Heart right ventricle (tissue), 16 donors: ENCODE results near the gene SCN10A. TPM values are rescaled to one million over a fixed set of nuclear protein-coding genes. Genes with fewer than 3 reads are reported as not detected.

Experiments used
- ATAC-seq, 8 donors: fragments of 200-7000 bp; cut with Tn5 transposase; one replicate each; pipeline ENCODE4 v1.9.1; 2020; ENCODE audit warnings: mild to moderate bottlenecking in 8 of 8, moderate library complexity in 8 of 8, moderate number of reproducible peaks in 1 of 8
- DNase-seq, 2 donors: peaks; one replicate each; pipeline ENCODE4 v3.0.0-alpha.2; 2020
- H3K27ac ChIP-seq, 10 donors: fragments of 200-600 bp; sonication (generic) in 2 of 10; one replicate each; pipeline versions ENCODE4 v1.5.0 to v1.8.0; 2020 to 2022; ENCODE audit warnings: mild to moderate bottlenecking in 3 of 10
- H3K27me3 ChIP-seq, 7 donors: fragments of 200-600 bp; one replicate each; pipeline ENCODE4 v1.8.0; 2021 to 2022; ENCODE audit warnings: mild to moderate bottlenecking in 2 of 7
- H3K36me3 ChIP-seq, 9 donors: fragments of 200-600 bp; sonication (generic) in 1 of 9; one replicate each; pipeline versions ENCODE4 v1.5.0 to v1.8.0; 2020 to 2022; ENCODE audit warnings: mild to moderate bottlenecking in 2 of 9
- H3K4me1 ChIP-seq, 9 donors: fragments of 200-600 bp; sonication (generic) in 1 of 9; one replicate each; pipeline versions ENCODE4 v1.5.0 to v1.8.0; 2020 to 2022; ENCODE audit warnings: mild to moderate bottlenecking in 4 of 9
- H3K4me3 ChIP-seq, 10 donors: fragments of 200-600 bp; sonication (generic) in 2 of 10; one replicate each; pipeline versions ENCODE4 v1.5.0 to v1.8.0; 2020 to 2022; ENCODE audit warnings: mild to moderate bottlenecking in 7 of 10, moderate library complexity in 2 of 10
- H3K9me3 ChIP-seq, 11 donors: fragments of 200-600 bp in 10 of 11; sonication (generic) in 2 of 11; one replicate each; pipeline versions ENCODE4 v1.5.0 to v1.8.0; 2013 to 2022; ENCODE audit warnings: mild to moderate bottlenecking in 2 of 11, control low read depth in 1 of 11, moderate library complexity in 1 of 11
- CTCF ChIP-seq, 9 donors: fragments of 200-600 bp; sonication (generic) in 2 of 9; IDR thresholded peaks; one replicate each; pipeline versions ENCODE4 v1.5.0 to v1.8.0; 2021 to 2022; ENCODE audit warnings: antibody characterized with exemption in 9 of 9, mild to moderate bottlenecking in 5 of 9, moderate library complexity in 1 of 9
- WGBS, 2 donors: extraction: QIAGEN DNeasy Blood & Tissue Kit; methylation state at CpG; one replicate each; pipeline ENCODE4 v1.1.7; 2013; ENCODE audit warnings: inconsistent platforms in 1 of 2; 5-methylcytosine and 5-hydroxymethylcytosine counted together
- intact Hi-C, 10 donors: fragments of 100-400 bp; cut with DNase I; formaldehyde crosslinking; loops; one replicate each; pipeline versions ENCODE4 v1.11.1 to v1.14.2; 2022
- long read RNA-seq, 3 donors: library from polyadenylated mRNA; unstranded; transcript quantifications; one replicate each; pipeline ENCODE4 v2.0.0, GENCODE V29; 2020 to 2021
- polyA plus RNA-seq, 2 donors: library from polyadenylated mRNA; stranded (reverse); fragments of 200-250 nt; gene quantifications; one replicate each; pipeline ENCODE4 v1.2.3, GENCODE V29; 2013
- total RNA-seq, 10 donors: library from RNA; stranded (reverse); fragmentation: NEBNext Ultra II Directional in 3 of 10; extraction: Animal tissue kit (Norgen Biotek cat#: 25700) in 3 of 10; gene quantifications; one replicate each; pipeline versions ENCODE4 v1.2.1 to v1.2.4, GENCODE V29; 2021 to 2023
- donor health status: Arrhythmogenic right ventricular cardiomyopathy.
- donor health status: ischemic (EF 13 %, LVEDD 7.1; RV severe dilation, severe dysfunction).
- donor health status: healthy with polysubstance abuse.
- donor health status: DM: no; HTN: yes; CAD: no.
- donor health status: DM: no; HTN: no; CAD: no.
- donor health status: ischemic (EF 25% LVEDD 6.9; RV normal size, moderate dysfunction).
- donor health status: ischemic (EF 25% LVEDD 5.7; RV mildly dilated, moderate dysfunction).
- donor health status: healthy.
- donor health status: DM: yes; HTN: yes; CAD: no.
- donor health status: Ischemic cardiomyopathy.
- donor health status: ischemic (EF 35%, LVEDD 5.7; RV mildly dilated, moderate dysfunction).
- donor health status: nonischemic (EF 11% LVEDD 7.7; RV severe dilation, severe dysfunction).
- donor health status: DM: yes; HTN: yes; CAD: no.
- donor health status: PGD.
- donor health status: ischemic (EF 29% LVEDD 5.4; RV normal size, mild dysfunction).
- donor health status: nonischemic (EF 23%, LVEDD 6.1; RV moderate dilation, normal function).

Gene SCN10A
- total RNA-seq, result under 1 TPM; 0.03 to 0.36 (median 0.07) TPM
- polyA plus RNA-seq, result under 1 TPM; 0.07 to 0.26 TPM
- long read RNA-seq, donor 1, result 0 reads
- long read RNA-seq, donor 2, result 0 reads
- long read RNA-seq, donor 3, result 0 reads

DNA sequence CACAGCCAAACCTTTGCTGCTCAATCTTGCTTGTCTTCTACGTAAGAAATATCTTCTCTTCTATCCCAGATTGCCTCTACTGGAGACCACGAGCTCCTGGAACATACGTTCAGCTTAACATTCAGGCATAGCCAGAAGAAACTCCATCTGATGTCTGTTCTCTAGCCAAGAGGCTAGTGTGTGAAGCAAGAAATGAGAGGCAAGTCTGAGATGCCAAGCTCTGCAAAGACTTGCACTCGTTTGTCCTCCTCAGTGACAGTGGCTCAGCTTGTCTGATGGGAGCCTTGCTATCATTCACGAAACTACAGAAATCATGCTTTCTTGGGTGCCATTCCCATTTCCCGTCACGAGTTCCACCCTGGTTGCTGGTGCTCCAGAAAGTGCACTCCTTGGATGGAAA, at the start of gene SCN10A:
Gene SCN10A (minus strand): TSS at position 192 of the 400 bp plus-strand sequence. CDS start 22,207 bp downstream, outside the sequence.
- Histone ChIP-seq H3K27me3 (peaks cover 0 to 22% (median 0%) of the 10 kb centered on the region in 7 donors), H3K27ac (no peak within 1 kb of the TSS), H3K4me3 (no peak within 1 kb of the TSS), H3K36me3 (no peaks in the 10 kb centered on the region), H3K9me3 (no peaks in the 10 kb centered on the region), H3K4me1 (no peaks in the 10 kb centered on the region)
- DNase-seq, result no peak
- WGBS, 2 donors, result 67 to 73% methylated on average over 7 of the region's 7 CpGs
- intact Hi-C loops, result no loop called here
- TF ChIP-seq CTCF (IDR thresholded peaks at IDR 0.05), result no peak
- no peak for ATAC-seq

- no peak for ATAC-seq
- TF ChIP-seq CTCF (IDR thresholded peaks at IDR 0.05), result no peak
- H3K4me3 ChIP-seq, result no peak overlapping the region
- H3K4me1 ChIP-seq, result no peaks in the 10 kb centered on the region
- intact Hi-C loops, result no loop called here
- no peak overlapping the region for H3K27ac ChIP-seq
- peaks cover 0 to 12% (median 0%) of the 10 kb centered on the region in 11 donors for H3K9me3 ChIP-seq
- DNase-seq, result no peak
- H3K36me3 ChIP-seq, result no peaks in the 10 kb centered on the region
- H3K27me3 ChIP-seq, result no peaks in the 10 kb centered on the region
Observed at GRCh38 chr3:38853011-38853410, 37.0 kb upstream of the SCN10A start.

- peaks cover 0 to 10% (median 0%) of the 10 kb centered on the region in 7 donors for H3K27me3 ChIP-seq
- intact Hi-C loops, result loop anchor here in 9 of 10 donors (2.0 to 10.0 kb wide), 10 partner anchors 107 to 349 kb away; partner anchors contain the start of gene EXOG (in 4 of the 9)
Observed at GRCh38 chr3:38843898-38844297, 27.9 kb upstream of the SCN10A start.

DNA sequence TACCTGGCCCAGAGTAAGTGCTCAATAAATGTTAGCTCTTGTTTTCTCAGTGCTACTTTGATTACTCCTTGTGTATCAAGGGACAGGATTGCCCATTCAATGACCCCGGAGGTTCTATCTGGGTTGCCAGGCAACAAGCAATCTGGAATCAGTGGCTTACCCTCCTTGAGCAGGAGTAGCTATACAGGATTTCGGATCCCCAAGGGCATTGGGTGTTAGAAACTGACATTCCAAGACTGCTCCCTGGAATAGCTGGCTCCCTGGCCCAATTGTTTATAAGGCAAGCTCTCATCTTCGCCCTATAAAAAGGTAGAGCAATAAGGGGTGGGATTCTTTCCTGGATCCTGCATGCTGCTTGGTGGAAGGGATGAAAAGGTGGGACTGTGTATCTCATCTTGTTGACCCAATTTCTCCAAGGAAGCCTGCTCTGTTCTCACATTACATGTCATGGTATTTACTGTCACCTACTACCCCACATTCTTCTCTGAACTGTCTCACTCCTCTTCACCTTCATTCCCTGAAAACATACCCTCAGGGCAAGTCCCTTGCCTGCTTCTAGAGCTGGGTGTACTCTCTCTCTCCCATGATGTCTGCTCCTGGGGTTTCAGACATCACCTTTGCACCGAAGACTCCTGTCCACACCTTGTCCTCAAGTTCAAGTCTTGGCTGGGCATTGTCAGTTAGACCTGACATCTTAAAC, 26.4 kb upstream of the SCN10A start:
- Histone ChIP-seq H3K4me1 (no peaks in the 10 kb centered on the region), H3K4me3 (no peak overlapping the region), H3K27me3 (peaks cover 0 to 10% (median 0%) of the 10 kb centered on the region in 7 donors), H3K36me3 (no peaks in the 10 kb centered on the region), H3K27ac (no peak overlapping the region), H3K9me3 (no peaks in the 10 kb centered on the region)
- 66 to 76% methylated on average over 4 of the region's 4 CpGs for WGBS, 2 donors
- DNase-seq (no peak), ATAC-seq (no peak)
- intact Hi-C loops, result loop anchor here in 9 of 10 donors (1.0 to 10.0 kb wide), 9 partner anchors 105 to 348 kb away; partner anchors contain the start of gene EXOG (in 4 of the 9)
- no peak for TF ChIP-seq CTCF (IDR thresholded peaks at IDR 0.05)

More at GRCh38 chr3:38843898-38844297, 27.9 kb upstream of the SCN10A start:
- Histone ChIP-seq H3K36me3 (no peaks in the 10 kb centered on the region), H3K4me1 (no peaks in the 10 kb centered on the region), H3K9me3 (no peaks in the 10 kb centered on the region), H3K4me3 (no peak overlapping the region), H3K27ac (no peak overlapping the region)
- 50% methylated on average over 2 of the region's 2 CpGs for WGBS, 2 donors
- ATAC-seq (peak; percentile 67 to 87 (median 82)), DNase-seq (peak in 1 of 2 donors; percentile 25)
- peak; percentile 16 to 67 (median 52) for TF ChIP-seq CTCF (IDR thresholded peaks at IDR 0.05)
